HEK293 (cell line): ENCODE results near the gene XYLT2.

Experiments used
- CTCF ChIA-PET: fragments of 350-600 bp; formaldehyde crosslinking; extraction: SDS; loops from one replicate; lab custom pipeline; 2021; ENCODE audit warnings: antibody characterized with exemption; lab: Yijun Ruan, JAX
- POLR2A ChIA-PET: fragments of 300-600 bp; formaldehyde crosslinking; extraction: SDS; loops from one replicate; lab custom pipeline; 2020; ENCODE audit warnings: antibody characterized with exemption, inconsistent platforms; lab: Yijun Ruan, JAX
- H3K27ac ChIP-seq: fragments of 200-500 bp; sonication (Bioruptor generic); 2 replicates; pipeline ENCODE4 v1.5.1; 2014; ENCODE audit warnings: low read depth, low read length, control low read depth, inconsistent platforms; ENCODE audit errors: extremely low read depth
- H3K36me3 ChIP-seq, 2 experiments: fragments of 200-500 bp in 1 of 2; sonication (Bioruptor generic) in 1 of 2; 1 replicate in 1 of 2; 2 replicates in 1 of 2; pipeline ENCODE4 v1.5.1; 2014 to 2017; ENCODE audit warnings: inconsistent platforms in 2 of 2, low read length in 2 of 2; ENCODE audit not compliant: control insufficient read depth in 2 of 2, insufficient read depth in 1 of 2
- H3K4me1 ChIP-seq: fragments of 200-500 bp; sonication (Bioruptor generic); 2 replicates; pipeline ENCODE4 v1.5.1; 2014; ENCODE audit warnings: mild to moderate bottlenecking, low read length, inconsistent platforms; ENCODE audit not compliant: control insufficient read depth, insufficient read depth
- H3K4me3 ChIP-seq: 2 replicates; pipeline ENCODE4 v1.5.1; 2011; ENCODE audit warnings: low read depth, mild to moderate bottlenecking, control low read depth, low read length, moderate library complexity
- H3K9me3 ChIP-seq: fragments of 200-500 bp; sonication (Bioruptor generic); 2 replicates; pipeline ENCODE4 v1.5.1; 2014; ENCODE audit warnings: low read depth, low read length, inconsistent platforms; ENCODE audit not compliant: control insufficient read depth, insufficient read depth
- HOXD13 ChIP-seq: sonication (generic); formaldehyde crosslinking; IDR thresholded peaks from 2 replicates; pipeline ENCODE4 v1.8.0; 2022; ENCODE audit warnings: missing genetic modification reagents, borderline replicate concordance
- PBX3 ChIP-seq: sonication (generic); formaldehyde crosslinking; IDR thresholded peaks from 2 replicates; pipeline ENCODE4 v1.8.1; 2022; ENCODE audit warnings: mild to moderate bottlenecking, moderate library complexity, missing genetic modification reagents
- PRDM2 ChIP-seq: fragments of 450-650 bp; formaldehyde crosslinking; IDR thresholded peaks from 2 replicates; pipeline ENCODE4 v1.5.1; 2016; ENCODE audit warnings: missing biosample characterization, missing genetic modification characterization, borderline replicate concordance
- SALL2 ChIP-seq: fragments of 450-650 bp; formaldehyde crosslinking; IDR thresholded peaks from 2 replicates; pipeline ENCODE4 v1.5.0; 2017; ENCODE audit warnings: missing biosample characterization, mild to moderate bottlenecking, missing genetic modification characterization, borderline replicate concordance
- SETDB1 ChIP-seq: IDR thresholded peaks from one replicate; pipeline ENCODE4 v1.6.1; 2017; ENCODE audit warnings: mild to moderate bottlenecking, low read length, moderate library complexity, mixed read lengths; ENCODE audit not compliant: insufficient read length
- ZBTB17 ChIP-seq: fragments of 450-650 bp; formaldehyde crosslinking; IDR thresholded peaks from 2 replicates; pipeline ENCODE4 v1.5.1; 2016; ENCODE audit warnings: missing biosample characterization, missing genetic modification characterization
- ZFP37 ChIP-seq: fragments of 450-650 bp; formaldehyde crosslinking; IDR thresholded peaks from 2 replicates; pipeline ENCODE4 v1.5.1; 2016; ENCODE audit warnings: missing biosample characterization, missing genetic modification characterization
- ZIC2 ChIP-seq: fragments of 450-650 bp; formaldehyde crosslinking; IDR thresholded peaks from 2 replicates; pipeline ENCODE4 v1.5.1; 2016; ENCODE audit warnings: missing biosample characterization, missing genetic modification characterization
- ZNF132 ChIP-seq: fragments of 450-650 bp; formaldehyde crosslinking; IDR thresholded peaks from 2 replicates; pipeline ENCODE4 v1.5.1; 2017; ENCODE audit warnings: missing biosample characterization, missing genetic modification characterization, borderline replicate concordance
- ZNF211 ChIP-seq: fragments of 450-650 bp; formaldehyde crosslinking; IDR thresholded peaks from 2 replicates; pipeline ENCODE4 v1.5.1; 2016; ENCODE audit warnings: low read depth, missing biosample characterization, missing genetic modification characterization
- ZNF362 ChIP-seq: fragments of 450-650 bp; formaldehyde crosslinking; IDR thresholded peaks from 2 replicates; pipeline ENCODE4 v1.5.1; 2016; ENCODE audit warnings: missing biosample characterization, missing genetic modification characterization
- ZNF449 ChIP-seq: fragments of 450-650 bp; formaldehyde crosslinking; IDR thresholded peaks from 2 replicates; pipeline ENCODE4 v1.5.1; 2017; ENCODE audit warnings: missing biosample characterization, mild to moderate bottlenecking, missing genetic modification characterization, moderate library complexity
- ZNF645 ChIP-seq: fragments of 450-650 bp; formaldehyde crosslinking; IDR thresholded peaks from 2 replicates; pipeline ENCODE4; 2016; ENCODE audit warnings: missing biosample characterization, missing genetic modification characterization
- ZNF664 ChIP-seq: fragments of 450-650 bp; formaldehyde crosslinking; IDR thresholded peaks from 2 replicates; pipeline ENCODE4 v1.5.1; 2016; ENCODE audit warnings: missing biosample characterization, missing genetic modification characterization
- ZNF747 ChIP-seq: fragments of 450-650 bp; formaldehyde crosslinking; IDR thresholded peaks from 2 replicates; pipeline ENCODE4 v1.5.1; 2016; ENCODE audit warnings: missing biosample characterization, missing genetic modification characterization
- ZXDB ChIP-seq: fragments of 450-650 bp; formaldehyde crosslinking; IDR thresholded peaks from 2 replicates; pipeline ENCODE4 v1.5.1; 2016; ENCODE audit warnings: missing biosample characterization, missing genetic modification characterization

XYLT2 gene

GRCh38 chr17:50317121-50317520 lies 28.8 kb upstream of the XYLT2 start:
- H3K27ac ChIP-seq: no peak overlapping the region
- TF ChIP-seq ZNF449 (no peak), ZXDB (no peak), SETDB1 (no peak), SALL2 (no peak), ZNF132 (no peak), ZNF645 (no peak), PBX3 (CRISPR knock-in tag) (no peak), ZNF747 (tag by site-specific recombination) (no peak), ZNF362 (tag by site-specific recombination) (no peak)
- TF ChIP-seq, all 188 proteins: peak for 0
- no peaks in the 10 kb centered on the region for H3K4me1 ChIP-seq
- ChIA-PET POLR2A (no interaction called here), CTCF (interaction anchor here (0.6 to 2.3 kb wide), 6 partner anchors 19 to 311 kb away, joined by 3 to 13 read pairs (median 4); partner anchors contain the start of gene COL1A1)
- H3K4me3 ChIP-seq: no peak overlapping the region
- no peaks in the 10 kb centered on the region for H3K36me3 ChIP-seq
- H3K9me3 ChIP-seq: no peaks in the 10 kb centered on the region

GRCh38 chr17:50318501-50319285 lies 27.2 kb upstream of the XYLT2 start:
- no peak overlapping the region for H3K27ac ChIP-seq
- H3K4me1 ChIP-seq: no peaks in the 10 kb centered on the region
- ChIA-PET CTCF (interaction anchor here (0.7 to 1.2 kb wide), 4 partner anchors 21 to 119 kb away, joined by 3 to 7 read pairs (median 4); no protein-coding TSS in a partner anchor), POLR2A (no interaction called here)
- no peaks in the 10 kb centered on the region for H3K9me3 ChIP-seq
- TF ChIP-seq ZBTB17 (tag by site-specific recombination): peak; percentile 36
- no peak for TF ChIP-seq ZNF211 (tag by site-specific recombination)
- no peaks in the 10 kb centered on the region for H3K36me3 ChIP-seq
- no peak overlapping the region for H3K4me3 ChIP-seq

GRCh38 chr17:50319306-50320004 lies 26.5 kb upstream of the XYLT2 start:
- Histone ChIP-seq H3K36me3 (no peaks in the 10 kb centered on the region), H3K4me1 (no peaks in the 10 kb centered on the region), H3K4me3 (no peak overlapping the region), H3K27ac (no peak overlapping the region), H3K9me3 (no peaks in the 10 kb centered on the region)
- CTCF ChIA-PET: interaction anchor here (0.7 to 1.2 kb wide), 4 partner anchors 10 to 119 kb away, joined by 3 to 7 read pairs (median 4); no protein-coding TSS in a partner anchor
- POLR2A ChIA-PET: no interaction called here
- TF ChIP-seq ZFP37 (tag by site-specific recombination) (no peak), PRDM2 (tag by site-specific recombination) (no peak), HOXD13 (CRISPR knock-in tag) (no peak), ZNF664 (tag by site-specific recombination) (no peak), ZIC2 (tag by site-specific recombination) (no peak)
